Measurements from ENCODE around the gene IFIT5. TPM values are rescaled to one million over a fixed set of nuclear protein-coding genes. Genes with fewer than 3 reads are reported as not detected.

IFIT5 gene
- total RNA-seq (2014; rRNA removed; shearing (Covaris generic)) = 11.4 and 12.3 TPM in 2 replicates

GRCh38 chr10:89414146-89414878 is at the start of gene IFIT5:
IFIT5 (plus strand) TSS chr10:89414568; CDS start chr10:89414799, 231 bp downstream.

DNA sequence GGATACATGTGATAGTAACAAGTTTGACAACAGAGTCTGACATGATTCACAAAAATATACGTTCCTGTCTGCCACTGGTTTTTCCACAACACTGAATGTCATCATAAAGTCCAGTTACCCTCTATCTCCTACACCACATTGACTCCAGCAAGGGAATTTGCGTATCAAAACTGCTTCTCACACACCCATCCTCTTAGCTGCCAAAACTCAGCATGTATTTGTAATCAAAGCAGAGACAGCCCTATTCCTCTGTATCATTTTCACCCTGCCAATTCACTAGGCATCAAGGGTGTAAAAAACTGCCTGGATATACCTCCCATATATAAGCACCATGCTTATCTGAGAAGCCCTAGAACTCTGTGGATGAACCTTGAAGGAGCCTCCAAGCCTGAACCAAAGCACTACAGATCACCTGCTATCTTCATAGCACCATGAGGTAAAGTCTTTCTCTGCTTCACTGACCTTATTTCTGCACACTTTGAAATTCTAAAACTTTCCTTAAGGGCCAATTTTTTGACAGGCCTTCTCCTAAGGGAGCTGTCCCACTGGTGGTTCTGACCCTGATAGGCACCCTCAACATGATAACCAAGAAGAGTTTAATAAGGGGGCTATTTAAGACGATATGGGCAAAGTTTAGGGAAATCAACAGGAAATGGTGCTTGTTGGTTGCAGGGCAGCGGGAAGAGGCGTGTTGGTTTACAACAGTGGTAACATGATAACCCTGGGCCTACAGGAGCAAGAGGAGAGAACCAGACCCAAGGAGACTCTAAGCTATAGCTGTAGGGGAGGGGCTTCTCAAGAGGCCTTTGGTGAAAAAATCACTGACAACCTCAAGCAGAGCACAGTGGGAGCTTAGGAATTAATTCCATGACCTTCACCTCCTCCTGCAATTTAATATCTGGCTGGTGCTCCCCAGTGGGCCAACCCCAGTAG is 36.4 kb upstream of the IFIT5 start, which contains the start of gene IFIT1B:
Gene IFIT1B, plus strand, starts transcription at position 352 of the 933 bp plus-strand sequence. Its CDS starts 80 bp downstream, at position 432.

GRCh38 chr10:89391907-89392756 is 22.2 kb upstream of the IFIT5 start, which contains the start of gene IFIT1:
IFIT1 (plus strand) TSS chr10:89392623; CDS start chr10:89392713, 90 bp downstream.

Other genes with a start within 250 kb of the IFIT5 start
- gene CH25H, start 207.3 kb upstream of the IFIT5 start, total RNA-seq (2014; rRNA removed; shearing (Covaris generic)) = not detected in 2 replicates
- gene LIPA, start 162.8 kb upstream of the IFIT5 start, total RNA-seq (2014; rRNA removed; shearing (Covaris generic)) = 10.8 and 14.0 TPM in 2 replicates
- gene IFIT2, start 112.5 kb upstream of the IFIT5 start, total RNA-seq (2014; rRNA removed; shearing (Covaris generic)) = 1.9 and 2.7 TPM in 2 replicates
- 4.3 and 6.6 TPM in 2 replicates for gene IFIT3, start 86.6 kb upstream of the IFIT5 start, total RNA-seq (2014; rRNA removed; shearing (Covaris generic))
- gene IFIT1B, start 36.5 kb upstream of the IFIT5 start, total RNA-seq (2014; rRNA removed; shearing (Covaris generic)) = not detected in 2 replicates
- gene IFIT1, start 21.9 kb upstream of the IFIT5 start, total RNA-seq (2014; rRNA removed; shearing (Covaris generic)) = 0.79 and 2.8 TPM in 2 replicates
- 0.05 TPM in 1 of 2 replicates, not detected in the other for gene SLC16A12, start 121.0 kb downstream of the IFIT5 start, total RNA-seq (2014; rRNA removed; shearing (Covaris generic))
- gene PANK1, start 230.7 kb downstream of the IFIT5 start, total RNA-seq (2014; rRNA removed; shearing (Covaris generic)) = 1.9 and 5.6 TPM in 2 replicates

All from A375 (cell line).